CD4-positive, alpha-beta T cell treated with Interferon gamma for 1 hour (primary cell): ENCODE measurements around the gene CCDC85B.

Source experiments
- DNase-seq: peaks from one replicate; pipeline ENCODE4 v3.0.0-alpha.2; 2020

CCDC85B gene

GRCh38 chr11:65869643-65870306 is 20.7 kb upstream of the CCDC85B start:
- no peak for DNase-seq

DNA sequence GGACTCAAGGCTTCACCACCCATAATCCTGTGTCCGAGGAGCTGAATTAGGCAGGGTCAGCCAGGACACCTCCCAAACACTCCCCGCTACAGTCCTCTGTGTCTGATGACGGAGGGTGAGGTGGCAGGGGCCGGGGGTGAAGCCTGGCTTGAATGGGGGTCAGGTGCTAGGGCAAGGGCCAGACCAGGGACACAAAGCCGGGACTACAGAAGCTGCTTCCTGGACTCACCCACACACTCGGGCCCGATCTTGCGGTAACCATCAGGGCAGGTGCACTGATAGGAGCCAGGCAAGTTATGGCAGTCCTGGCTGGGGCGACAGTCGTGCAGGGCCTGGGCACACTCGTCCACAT is 20.2 kb upstream of the CCDC85B start:
- DNase-seq, result no peak

DNA sequence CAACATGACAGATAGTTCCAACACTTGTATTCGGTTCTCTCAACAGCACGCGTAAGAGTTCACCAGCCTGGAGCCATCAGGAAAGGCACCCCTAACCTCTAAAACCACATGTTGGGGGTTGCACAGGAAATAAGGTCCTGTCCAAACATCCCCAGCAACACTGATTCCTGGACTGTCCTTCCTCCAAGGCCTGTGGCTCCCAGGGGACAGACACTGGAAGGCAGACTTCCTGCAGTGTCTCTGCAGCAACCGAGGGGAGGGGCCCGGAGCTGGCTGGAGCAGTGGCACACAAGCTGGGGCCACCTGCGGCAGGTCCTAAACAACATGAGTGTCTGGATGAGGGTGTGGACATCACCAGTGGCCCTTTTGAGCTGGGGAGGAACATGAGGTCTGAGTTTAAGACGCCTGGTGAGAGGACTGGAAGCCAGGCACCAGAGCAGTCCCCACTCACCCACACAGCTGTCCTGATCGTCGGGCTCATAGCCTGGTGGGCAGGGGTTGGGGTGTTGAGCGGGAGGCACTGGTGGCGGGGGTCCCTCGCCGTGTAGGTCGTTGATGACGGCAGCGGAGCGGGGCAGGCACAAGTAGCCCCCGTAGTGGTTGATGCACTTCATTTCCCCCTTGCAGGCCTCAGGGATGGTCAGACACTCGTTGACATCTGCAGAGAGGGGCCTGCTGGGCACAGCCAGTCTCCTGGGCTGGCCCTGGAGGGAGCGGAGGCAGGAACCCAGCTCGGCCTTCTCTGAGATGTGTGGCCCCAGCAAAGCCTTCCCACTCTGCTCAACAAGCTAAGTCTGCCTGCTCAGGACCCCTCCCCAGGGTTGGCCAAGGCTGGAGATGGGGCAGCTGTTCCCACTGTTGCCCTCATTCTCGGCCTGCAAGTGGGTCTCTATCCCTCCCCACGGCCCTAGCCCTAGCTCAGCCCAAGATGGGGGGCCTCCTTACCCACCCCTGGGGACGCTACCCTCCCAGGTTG is 19.5 kb upstream of the CCDC85B start:
- no peak for DNase-seq

DNA sequence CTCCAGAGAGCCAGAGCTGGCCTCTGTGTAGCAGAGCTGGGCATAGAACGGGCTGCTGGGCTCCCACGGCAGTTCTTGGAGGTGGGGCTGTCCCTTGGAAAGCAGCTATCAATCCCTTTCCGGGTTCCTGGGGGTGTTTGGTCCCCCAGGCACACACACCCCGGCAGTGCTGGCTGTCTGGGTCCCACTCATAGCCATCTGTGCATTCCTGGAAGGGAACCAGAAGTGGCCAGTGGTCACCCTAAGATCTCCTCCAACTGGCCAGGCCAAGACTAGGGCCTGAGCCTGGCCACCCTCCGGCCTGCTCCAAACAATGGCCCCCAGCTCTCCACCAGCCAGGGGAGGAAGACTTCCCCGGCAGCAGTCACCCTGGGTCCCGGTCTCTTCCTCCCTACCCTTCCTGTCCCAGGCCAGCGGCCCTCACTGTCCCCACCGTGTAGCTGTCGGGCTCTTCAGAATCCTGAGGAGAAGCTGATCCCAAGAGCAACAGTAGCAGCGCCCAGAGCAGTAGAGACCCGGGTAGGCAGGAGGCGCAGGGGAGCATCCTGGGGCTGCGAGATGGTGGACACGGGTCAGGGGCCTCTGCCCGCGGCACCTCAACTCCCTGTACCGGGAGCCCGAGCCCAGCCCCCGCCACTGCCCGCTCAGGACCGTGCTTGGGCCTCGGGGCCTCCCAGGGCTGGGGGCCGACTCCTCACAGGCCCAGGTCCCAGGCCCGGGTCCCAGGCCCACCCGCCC is 18.5 kb upstream of the CCDC85B start:
- no peak for DNase-seq

GRCh38 chr11:65872586-65873317 is 17.7 kb upstream of the CCDC85B start, which contains the start of gene EFEMP2:
TSS of gene EFEMP2 (minus strand) at chr11:65872800. CDS start at chr11:65872354, 446 bp downstream.
- DNase-seq, result no peak

DNA sequence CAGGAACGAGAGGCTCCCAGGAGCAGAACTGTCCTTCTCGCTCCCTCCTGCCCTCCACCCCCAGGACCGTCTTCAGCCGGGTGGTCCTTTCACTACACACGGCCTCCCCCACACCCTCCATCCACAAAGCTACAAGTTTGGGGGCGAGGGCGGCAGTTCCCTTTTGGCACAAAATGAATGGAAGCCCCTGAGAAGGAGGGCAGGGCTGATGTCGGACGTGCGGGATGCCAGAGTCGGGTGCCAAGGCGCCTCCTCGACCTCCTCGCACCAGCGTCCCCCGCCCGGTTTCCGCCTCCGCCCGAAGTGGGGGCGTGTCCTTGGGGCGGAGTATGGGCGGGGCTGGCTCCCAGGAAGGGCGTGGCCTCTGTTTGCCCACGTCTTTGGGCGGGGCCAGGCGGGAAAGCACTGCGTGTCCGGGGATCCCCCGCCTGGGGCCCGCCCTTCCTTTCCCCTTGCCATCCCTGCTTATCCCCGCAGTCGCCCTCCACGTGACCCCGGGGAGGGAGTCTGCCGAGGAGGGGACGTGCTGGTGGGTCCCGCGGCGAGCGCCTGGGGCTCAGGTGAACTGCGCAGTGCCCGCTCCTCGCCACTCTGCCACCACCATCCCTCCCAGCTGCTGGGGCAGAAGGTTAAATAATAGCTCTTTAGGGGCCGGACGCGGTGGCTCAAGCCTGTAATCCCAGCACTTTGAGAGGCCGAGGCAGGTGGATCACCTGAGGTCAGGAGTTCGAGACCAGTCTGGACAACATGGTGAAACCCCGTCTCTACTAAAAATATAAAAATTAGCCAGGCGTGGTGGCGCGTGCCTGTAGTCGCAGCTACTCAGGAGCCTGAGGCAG is 16.9 kb upstream of the CCDC85B start:
- DNase-seq, result peak; percentile 95

- DNase-seq, result peak; percentile 47
Observed at GRCh38 chr11:65879617-65880016, 10.9 kb upstream of the CCDC85B start, which contains the start of gene CTSW. TSS of gene CTSW (plus strand) at chr11:65879837. CDS start at chr11:65879855, 18 bp downstream.

DNA sequence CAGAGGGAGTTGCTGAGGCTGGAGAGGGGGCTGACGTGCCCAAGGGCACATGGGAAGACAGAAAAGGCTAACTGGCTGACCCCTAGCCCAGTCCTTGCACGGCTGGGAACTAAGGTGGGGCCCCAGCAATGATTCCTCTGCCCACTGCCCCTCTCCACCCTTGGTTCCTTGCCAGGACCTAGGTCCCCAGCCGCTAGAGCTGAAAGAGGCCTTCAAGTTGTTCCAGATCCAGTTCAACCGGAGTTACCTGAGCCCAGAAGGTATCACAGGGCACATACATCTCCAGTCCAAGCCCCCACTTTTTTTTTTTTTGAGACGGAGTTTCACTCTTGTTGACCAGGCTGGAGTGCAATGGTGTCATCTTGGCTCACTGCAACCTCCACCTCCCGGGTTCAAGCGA is 10.4 kb upstream of the CCDC85B start:
- no peak for DNase-seq

GRCh38 chr11:65880844-65881421 is 9.5 kb upstream of the CCDC85B start:
- DNase-seq, result no peak

DNA sequence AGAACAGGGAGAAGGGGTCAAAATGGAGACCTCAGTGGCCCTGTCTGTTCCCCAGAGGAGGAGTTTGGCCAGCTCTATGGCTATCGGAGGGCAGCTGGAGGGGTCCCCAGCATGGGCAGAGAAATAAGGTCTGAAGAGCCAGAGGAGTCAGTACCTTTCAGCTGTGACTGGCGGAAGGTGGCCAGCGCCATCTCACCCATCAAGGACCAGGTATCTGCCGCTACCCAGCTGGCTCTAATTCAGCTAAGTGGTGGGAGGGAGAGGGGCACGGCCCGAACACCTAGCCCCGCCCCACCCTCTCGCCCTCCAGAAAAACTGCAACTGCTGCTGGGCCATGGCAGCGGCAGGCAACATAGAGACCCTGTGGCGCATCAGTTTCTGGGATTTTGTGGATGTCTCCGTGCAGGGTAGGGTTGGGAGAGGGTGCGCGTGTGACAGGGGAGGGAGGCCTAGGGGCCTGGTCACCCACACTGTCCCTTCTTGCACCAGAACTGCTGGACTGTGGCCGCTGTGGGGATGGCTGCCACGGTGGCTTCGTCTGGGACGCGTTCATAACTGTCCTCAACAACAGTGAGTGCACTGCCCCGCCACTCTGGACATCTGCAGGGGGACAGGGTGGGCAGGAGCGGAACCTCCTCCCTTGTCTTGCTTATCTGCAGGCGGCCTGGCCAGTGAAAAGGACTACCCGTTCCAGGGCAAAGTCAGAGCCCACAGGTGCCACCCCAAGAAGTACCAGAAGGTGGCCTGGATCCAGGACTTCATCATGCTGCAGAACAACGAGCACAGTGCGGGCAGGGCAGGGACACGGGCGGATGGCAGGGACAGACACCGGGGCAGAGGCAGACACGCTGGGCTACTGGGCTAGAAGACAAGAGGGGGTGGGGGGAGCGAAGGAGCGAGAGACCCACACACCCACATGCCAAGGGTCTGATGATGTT is 8.1 kb upstream of the CCDC85B start:
- no peak for DNase-seq

DNA sequence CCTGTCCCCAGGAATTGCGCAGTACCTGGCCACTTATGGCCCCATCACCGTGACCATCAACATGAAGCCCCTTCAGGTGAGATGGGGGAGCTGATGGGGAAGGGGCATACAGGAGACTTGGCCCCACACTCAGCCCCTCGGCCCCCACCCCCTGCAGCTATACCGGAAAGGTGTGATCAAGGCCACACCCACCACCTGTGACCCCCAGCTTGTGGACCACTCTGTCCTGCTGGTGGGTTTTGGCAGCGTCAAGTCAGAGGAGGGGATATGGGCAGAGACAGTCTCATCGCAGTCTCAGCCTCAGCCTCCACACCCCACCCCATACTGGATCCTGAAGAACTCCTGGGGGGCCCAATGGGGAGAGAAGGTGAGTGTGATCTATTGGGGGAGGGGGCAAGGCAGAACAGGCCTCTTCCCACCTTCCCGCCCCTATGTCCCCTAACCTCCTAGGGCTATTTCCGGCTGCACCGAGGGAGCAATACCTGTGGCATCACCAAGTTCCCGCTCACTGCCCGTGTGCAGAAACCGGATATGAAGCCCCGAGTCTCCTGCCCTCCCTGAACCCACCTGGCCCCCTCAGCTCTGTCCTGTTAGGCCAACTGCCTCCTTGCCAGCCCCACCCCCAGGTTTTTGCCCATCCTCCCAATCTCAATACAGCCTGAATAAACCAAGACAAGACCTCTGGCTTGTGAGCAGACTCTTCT is 7.3 kb upstream of the CCDC85B start:
- DNase-seq, result no peak

GRCh38 chr11:65883786-65884715 is 6.4 kb upstream of the CCDC85B start:
- no peak for DNase-seq

DNA sequence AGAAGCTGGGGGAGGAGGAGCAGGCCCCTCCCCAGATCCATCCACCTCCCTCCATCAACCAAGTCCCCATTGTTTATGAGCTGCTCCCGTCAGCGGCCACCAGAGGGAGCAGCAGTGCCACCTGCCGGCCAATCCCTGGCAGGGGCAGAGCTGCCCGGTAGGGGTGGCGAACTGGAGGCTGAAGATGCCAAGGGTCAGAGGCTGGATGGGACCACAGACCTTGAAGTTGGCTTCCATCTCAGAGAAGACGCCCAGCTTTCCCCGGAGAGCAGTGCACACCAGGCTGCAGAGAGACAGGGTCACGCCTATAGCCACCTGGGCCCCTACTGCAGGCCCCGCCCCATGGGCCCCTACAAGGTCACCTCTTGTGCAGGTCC is 5.8 kb upstream of the CCDC85B start:
- DNase-seq, result peak; percentile 80

- no peak for DNase-seq
Observed at GRCh38 chr11:65885231-65885630, 5.2 kb upstream of the CCDC85B start.

- DNase-seq, result no peak
Observed at GRCh38 chr11:65885808-65886536, 4.5 kb upstream of the CCDC85B start.

DNA sequence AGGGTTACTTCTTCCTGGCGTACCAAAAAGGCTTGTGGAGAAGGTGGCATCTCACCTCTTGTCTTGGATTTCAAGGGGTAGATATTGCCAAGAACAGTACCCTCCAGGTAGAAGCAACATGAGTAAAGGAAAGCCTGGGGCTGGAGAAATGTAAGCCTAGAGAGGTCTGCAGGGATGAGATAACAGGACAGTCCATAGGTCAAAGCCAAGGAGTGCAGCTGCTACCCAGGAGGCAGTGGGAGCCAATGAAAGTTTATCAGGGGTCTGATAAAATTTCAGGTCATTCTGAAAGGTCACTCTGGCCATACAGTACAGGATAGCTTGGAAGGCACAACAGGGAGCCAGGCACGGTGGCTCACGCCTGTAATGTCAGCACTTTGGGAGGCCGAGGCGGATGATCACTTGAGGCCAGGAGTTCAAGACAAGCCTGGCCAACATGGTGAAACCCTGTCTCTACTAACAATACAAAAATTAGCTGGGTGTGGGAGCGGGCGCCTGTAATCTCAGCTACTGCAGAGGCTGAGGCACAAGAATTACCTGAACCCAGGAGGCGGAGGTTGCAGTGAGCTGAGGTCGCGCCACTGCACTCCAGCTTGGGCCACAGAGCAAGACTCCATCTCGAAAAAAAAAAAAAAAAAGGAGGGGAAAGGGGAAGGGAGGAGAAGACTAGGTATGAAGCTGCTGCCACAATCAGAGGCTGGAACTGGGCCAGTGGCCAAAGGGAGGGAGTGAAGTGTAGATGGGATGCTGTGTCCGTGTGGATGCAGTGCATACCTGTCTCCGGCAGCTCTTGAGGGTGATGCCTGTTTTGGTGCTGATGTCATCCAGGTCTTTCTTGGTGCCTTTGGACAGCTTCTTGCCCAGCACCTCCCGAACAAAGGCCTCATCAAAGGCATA is 3.4 kb upstream of the CCDC85B start:
- no peak for DNase-seq
